Measurements from ENCODE around the gene SLC9A6. TPM values are rescaled to one million over a fixed set of nuclear protein-coding genes. Genes with fewer than 3 reads are reported as not detected.
A peak's percentile ranks its signal among the peaks of the same experiment; 100 is the strongest.

The SLC9A6 gene
- total and polyA plus RNA-seq, 9 of the 15 experiments (the other 6 are each of a cell fraction or from before 2014, with no cell fraction given), result 3.7 to 13.9 (median 9.9) TPM

DNA sequence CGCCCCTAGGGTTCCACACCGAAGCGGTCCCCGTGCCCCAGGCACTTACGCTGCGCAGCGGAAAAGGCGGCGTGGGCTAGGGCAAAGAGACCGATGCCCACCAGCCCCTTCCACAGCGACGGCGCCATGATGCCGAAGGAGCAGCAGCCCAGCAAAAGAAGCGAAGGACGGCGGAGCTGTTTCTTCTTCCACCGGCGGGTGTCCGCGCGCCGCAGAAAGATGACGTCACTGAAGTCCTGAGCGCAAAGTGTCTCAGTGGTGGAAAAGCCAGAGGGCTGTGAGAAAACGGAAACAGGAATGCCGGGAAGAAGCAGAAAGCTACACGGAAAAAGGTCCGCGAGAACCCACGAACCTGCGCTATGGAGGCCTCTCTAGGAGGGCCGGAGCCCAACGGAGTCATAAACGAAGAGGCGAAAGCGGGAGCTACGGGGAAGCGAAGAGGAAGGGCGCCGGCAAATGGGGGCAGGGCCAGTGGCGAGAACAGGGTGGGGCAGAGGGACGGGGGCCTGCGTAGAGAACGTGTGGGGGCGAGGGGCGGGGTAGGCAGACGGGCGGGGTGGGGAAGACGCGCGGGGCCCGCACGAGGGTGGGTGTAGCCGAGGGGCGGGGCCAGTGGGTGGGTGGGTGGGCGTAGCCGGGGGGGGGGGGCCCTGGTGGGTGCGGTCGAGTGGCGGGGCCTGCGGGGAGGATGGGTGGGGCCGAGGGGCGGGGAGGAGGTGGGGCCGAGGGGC, 11.5 kb upstream of the SLC9A6 start, which contains the start of gene MMGT1 (continued):
- TF ChIP-seq CCNT2 (IDR thresholded peaks at IDR 0.05; ENCODE audit: borderline replicate concordance, extremely low read depth, insufficient read length, low read depth, low read length), result no peak
- 0 out of 2 replicates have a peak, but pooled peaks have one; percentile 31 for TF ChIP-seq NCOA1 (IDR thresholded peaks at IDR 0.05; ENCODE audit: low read depth)
- no peak for TF ChIP-seq ETV6 (IDR thresholded peaks at IDR 0.05; ENCODE audit: borderline replicate concordance in 1 of 2, low read depth in 2 of 2, low read length in 1 of 2)
- no peak for TF ChIP-seq ETV6 (CRISPR knock-in tag; IDR thresholded peaks at IDR 0.05; ENCODE audit: borderline replicate concordance)
- TF ChIP-seq GTF2A2 (tag; IDR thresholded peaks at IDR 0.05), result no peak
- TF ChIP-seq, protein P1, sequence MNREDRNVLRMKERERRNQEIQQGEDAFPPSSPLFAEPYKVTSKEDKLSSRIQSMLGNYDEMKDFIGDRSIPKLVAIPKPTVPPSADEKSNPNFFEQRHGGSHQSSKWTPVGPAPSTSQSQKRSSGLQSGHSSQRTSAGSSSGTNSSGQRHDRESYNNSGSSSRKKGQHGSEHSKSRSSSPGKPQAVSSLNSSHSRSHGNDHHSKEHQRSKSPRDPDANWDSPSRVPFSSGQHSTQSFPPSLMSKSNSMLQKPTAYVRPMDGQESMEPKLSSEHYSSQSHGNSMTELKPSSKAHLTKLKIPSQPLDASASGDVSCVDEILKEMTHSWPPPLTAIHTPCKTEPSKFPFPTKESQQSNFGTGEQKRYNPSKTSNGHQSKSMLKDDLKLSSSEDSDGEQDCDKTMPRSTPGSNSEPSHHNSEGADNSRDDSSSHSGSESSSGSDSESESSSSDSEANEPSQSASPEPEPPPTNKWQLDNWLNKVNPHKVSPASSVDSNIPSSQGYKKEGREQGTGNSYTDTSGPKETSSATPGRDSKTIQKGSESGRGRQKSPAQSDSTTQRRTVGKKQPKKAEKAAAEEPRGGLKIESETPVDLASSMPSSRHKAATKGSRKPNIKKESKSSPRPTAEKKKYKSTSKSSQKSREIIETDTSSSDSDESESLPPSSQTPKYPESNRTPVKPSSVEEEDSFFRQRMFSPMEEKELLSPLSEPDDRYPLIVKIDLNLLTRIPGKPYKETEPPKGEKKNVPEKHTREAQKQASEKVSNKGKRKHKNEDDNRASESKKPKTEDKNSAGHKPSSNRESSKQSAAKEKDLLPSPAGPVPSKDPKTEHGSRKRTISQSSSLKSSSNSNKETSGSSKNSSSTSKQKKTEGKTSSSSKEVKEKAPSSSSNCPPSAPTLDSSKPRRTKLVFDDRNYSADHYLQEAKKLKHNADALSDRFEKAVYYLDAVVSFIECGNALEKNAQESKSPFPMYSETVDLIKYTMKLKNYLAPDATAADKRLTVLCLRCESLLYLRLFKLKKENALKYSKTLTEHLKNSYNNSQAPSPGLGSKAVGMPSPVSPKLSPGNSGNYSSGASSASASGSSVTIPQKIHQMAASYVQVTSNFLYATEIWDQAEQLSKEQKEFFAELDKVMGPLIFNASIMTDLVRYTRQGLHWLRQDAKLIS (CRISPR knock-in tag; IDR thresholded peaks at IDR 0.05), result no peak
- TF ChIP-seq, protein P2, sequence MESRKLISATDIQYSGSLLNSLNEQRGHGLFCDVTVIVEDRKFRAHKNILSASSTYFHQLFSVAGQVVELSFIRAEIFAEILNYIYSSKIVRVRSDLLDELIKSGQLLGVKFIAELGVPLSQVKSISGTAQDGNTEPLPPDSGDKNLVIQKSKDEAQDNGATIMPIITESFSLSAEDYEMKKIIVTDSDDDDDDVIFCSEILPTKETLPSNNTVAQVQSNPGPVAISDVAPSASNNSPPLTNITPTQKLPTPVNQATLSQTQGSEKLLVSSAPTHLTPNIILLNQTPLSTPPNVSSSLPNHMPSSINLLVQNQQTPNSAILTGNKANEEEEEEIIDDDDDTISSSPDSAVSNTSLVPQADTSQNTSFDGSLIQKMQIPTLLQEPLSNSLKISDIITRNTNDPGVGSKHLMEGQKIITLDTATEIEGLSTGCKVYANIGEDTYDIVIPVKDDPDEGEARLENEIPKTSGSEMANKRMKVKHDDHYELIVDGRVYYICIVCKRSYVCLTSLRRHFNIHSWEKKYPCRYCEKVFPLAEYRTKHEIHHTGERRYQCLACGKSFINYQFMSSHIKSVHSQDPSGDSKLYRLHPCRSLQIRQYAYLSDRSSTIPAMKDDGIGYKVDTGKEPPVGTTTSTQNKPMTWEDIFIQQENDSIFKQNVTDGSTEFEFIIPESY (CRISPR knock-in tag; IDR thresholded peaks at IDR 0.05), result no peak
- TF ChIP-seq NCOR1 (IDR thresholded peaks at IDR 0.05), result peak; percentile 22; the same call in 1 of the 2 replicates
- TF ChIP-seq E2F3 (CRISPR knock-in tag; IDR thresholded peaks at IDR 0.05), result no peak
- TF ChIP-seq, protein P3, sequence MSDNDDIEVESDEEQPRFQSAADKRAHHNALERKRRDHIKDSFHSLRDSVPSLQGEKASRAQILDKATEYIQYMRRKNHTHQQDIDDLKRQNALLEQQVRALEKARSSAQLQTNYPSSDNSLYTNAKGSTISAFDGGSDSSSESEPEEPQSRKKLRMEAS (CRISPR knock-in tag; IDR thresholded peaks at IDR 0.05), result peak; percentile 50; the same call in 1 of the 2 replicates
- TF ChIP-seq, protein P4, sequence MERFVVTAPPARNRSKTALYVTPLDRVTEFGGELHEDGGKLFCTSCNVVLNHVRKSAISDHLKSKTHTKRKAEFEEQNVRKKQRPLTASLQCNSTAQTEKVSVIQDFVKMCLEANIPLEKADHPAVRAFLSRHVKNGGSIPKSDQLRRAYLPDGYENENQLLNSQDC (CRISPR knock-in tag; IDR thresholded peaks at IDR 0.05), result no peak
- peak; percentile 71 for TF ChIP-seq POLR2B (IDR thresholded peaks at IDR 0.05; ENCODE audit: low read depth, partially characterized antibody)
- peak; percentile 75; the same call in 1 of the 2 replicates for TF ChIP-seq DIDO1 (tag; IDR thresholded peaks at IDR 0.05; ENCODE audit: low read depth)
- TF ChIP-seq ILK (tag; IDR thresholded peaks at IDR 0.05; ENCODE audit: borderline replicate concordance, low read depth), result no peak
- TF ChIP-seq, protein P5, sequence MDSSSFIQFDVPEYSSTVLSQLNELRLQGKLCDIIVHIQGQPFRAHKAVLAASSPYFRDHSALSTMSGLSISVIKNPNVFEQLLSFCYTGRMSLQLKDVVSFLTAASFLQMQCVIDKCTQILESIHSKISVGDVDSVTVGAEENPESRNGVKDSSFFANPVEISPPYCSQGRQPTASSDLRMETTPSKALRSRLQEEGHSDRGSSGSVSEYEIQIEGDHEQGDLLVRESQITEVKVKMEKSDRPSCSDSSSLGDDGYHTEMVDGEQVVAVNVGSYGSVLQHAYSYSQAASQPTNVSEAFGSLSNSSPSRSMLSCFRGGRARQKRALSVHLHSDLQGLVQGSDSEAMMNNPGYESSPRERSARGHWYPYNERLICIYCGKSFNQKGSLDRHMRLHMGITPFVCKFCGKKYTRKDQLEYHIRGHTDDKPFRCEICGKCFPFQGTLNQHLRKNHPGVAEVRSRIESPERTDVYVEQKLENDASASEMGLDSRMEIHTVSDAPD (CRISPR knock-in tag; IDR thresholded peaks at IDR 0.05), result no peak
- TF ChIP-seq FOS (IDR thresholded peaks at IDR 0.05; ENCODE audit: extremely low read depth, insufficient read length), result no peak
- TF ChIP-seq CBX8 (IDR thresholded peaks at IDR 0.05; ENCODE audit: borderline replicate concordance, extremely low read depth, low read depth, low read length, poor library complexity, severe bottlenecking), result no peak
- TF ChIP-seq SRSF3 (IDR thresholded peaks at IDR 0.05; ENCODE audit: insufficient read depth, low read length), result no peak

Data from K562 (cell line).